HCT116 (cell line): ENCODE measurements around the gene EFCAB8. TPM values are rescaled to one million over a fixed set of nuclear protein-coding genes. Genes with fewer than 3 reads are reported as not detected.

Experiments used
- ATAC-seq: fragments of 200-7000 bp; cut with Tn5 transposase; 2 replicates; pipeline ENCODE4 v1.9.1; 2020; ENCODE audit warnings: mild to moderate bottlenecking, moderate library complexity
- BruUV-seq: library from RNA; stranded (reverse); fragments of 400-500 nt; replicated peaks from 2 replicates; lab custom pipeline; 2021; lab: Mats Ljungman, UMichigan
- CTCF ChIA-PET: fragments of 300-600 bp; sonication (Branson Sonifier 250); formaldehyde crosslinking; loops from one replicate; lab custom pipeline; 2021; ENCODE audit warnings: antibody characterized with exemption; lab: Charles Lee
- POLR2A ChIA-PET: fragments of 300-600, 350-600 bp; sonication (Branson Sonifier 250); formaldehyde crosslinking; loops from one replicate; lab custom pipeline; 2021; ENCODE audit warnings: antibody characterized with exemption; lab: Charles Lee
- RAD21 ChIA-PET, 2 experiments: fragments of 300-600 bp; sonication (Branson Sonifier 250); formaldehyde crosslinking; loops; one replicate each; lab custom pipeline; 2023; ENCODE audit warnings: low total read pairs in 2 of 2; ENCODE audit not compliant: uncharacterized antibody in 2 of 2, unreplicated experiment in 2 of 2, low non-redundant PET in 1 of 2; lab: Charles Lee
- DNase-seq: peaks from one replicate; pipeline ENCODE4 v3.0.0-alpha.2; 2010; ENCODE audit warnings: low read depth, low spot score
- H2AFZ ChIP-seq: fragments of 200-600 bp; shearing (Covaris generic), sonication (generic); 2 replicates; pipeline ENCODE4 v1.6.1; 2017; ENCODE audit warnings: low read depth, mixed run types, mixed read lengths, antibody characterized with exemption, low read length; ENCODE audit not compliant: poor library complexity, severe bottlenecking
- H3K27ac ChIP-seq: 2 replicates; pipeline ENCODE4 v1.5.1; 2012; ENCODE audit warnings: low read depth, low read length
- H3K27me3 ChIP-seq: fragments of 200-600 bp; sonication (generic); 2 replicates; pipeline ENCODE4 v1.6.1; 2016; ENCODE audit warnings: mixed run types, low read length, mixed read lengths; ENCODE audit not compliant: insufficient read depth
- H3K36me3 ChIP-seq, 2 experiments: fragments of 200-500 bp in 1 of 2; fragments of 200-600 bp in 1 of 2; sonication (Bioruptor generic) in 1 of 2; sonication (generic) in 1 of 2; 2 replicates each; pipeline versions ENCODE4 v1.5.1 to v1.6.1; 2014 to 2016; ENCODE audit warnings: low read length in 2 of 2, inconsistent platforms in 1 of 2, mixed read lengths in 1 of 2, mixed run types in 1 of 2; ENCODE audit not compliant: insufficient read depth in 2 of 2, control insufficient read depth in 1 of 2
- H3K4me1 ChIP-seq, 2 experiments: fragments of 200-600 bp in 1 of 2; sonication (generic) in 1 of 2; 2 replicates each; pipeline versions ENCODE4 v1.5.1 to v1.6.1; 2012 to 2017; ENCODE audit warnings: low read length in 2 of 2, inconsistent platforms in 1 of 2, mild to moderate bottlenecking in 1 of 2, mixed read lengths in 1 of 2, mixed run types in 1 of 2, moderate library complexity in 1 of 2; ENCODE audit not compliant: insufficient read depth in 2 of 2, control insufficient read depth in 1 of 2
- H3K4me2 ChIP-seq: fragments of 200-600 bp; sonication (generic); 2 replicates; pipeline ENCODE4 v1.6.1; 2017; ENCODE audit warnings: mixed run types, low read length, mixed read lengths
- H3K4me3 ChIP-seq, 2 experiments: fragments of 200-600 bp in 1 of 2; sonication (generic) in 1 of 2; replicated peaks in 1 of 2; 2 replicates each; pipeline ENCODE4 v1.5.1; 2011 to 2016; ENCODE audit warnings: low read length in 2 of 2, control low read depth in 1 of 2, low read depth in 1 of 2, mild to moderate bottlenecking in 1 of 2, mixed read lengths in 1 of 2, mixed run types in 1 of 2
- H3K79me2 ChIP-seq: fragments of 200-600 bp; sonication (generic); 2 replicates; pipeline ENCODE4 v1.6.1; 2017; ENCODE audit warnings: mild to moderate bottlenecking, mixed run types, low read length, moderate library complexity, mixed read lengths; ENCODE audit not compliant: insufficient read depth
- H3K9ac ChIP-seq: fragments of 200-600 bp; sonication (generic); 2 replicates; pipeline ENCODE4 v1.6.1; 2016; ENCODE audit warnings: low read length, mixed read lengths
- H3K9me2 ChIP-seq: fragments of 200-600 bp; sonication (generic), shearing (Covaris generic); 2 replicates; pipeline ENCODE4 v1.6.1; 2017; ENCODE audit warnings: mixed run types, mild to moderate bottlenecking, moderate library complexity; ENCODE audit not compliant: insufficient read depth
- H3K9me3 ChIP-seq, 2 experiments: fragments of 200-500 bp in 1 of 2; fragments of 200-600 bp in 1 of 2; sonication (Bioruptor generic) in 1 of 2; sonication (generic) in 1 of 2; 2 replicates each; pipeline ENCODE4 v1.6.1; 2014 to 2017; ENCODE audit warnings: low read length in 2 of 2, mixed read lengths in 2 of 2, inconsistent platforms in 1 of 2, low read depth in 1 of 2, mild to moderate bottlenecking in 1 of 2, mixed run types in 1 of 2, moderate library complexity in 1 of 2; ENCODE audit not compliant: control insufficient read depth in 1 of 2, insufficient read depth in 1 of 2
- H4K20me1 ChIP-seq: fragments of 200-600 bp; sonication (generic), shearing (Covaris generic); 2 replicates; pipeline ENCODE4 v1.6.1; 2017; ENCODE audit warnings: mixed run types, mild to moderate bottlenecking, moderate library complexity; ENCODE audit not compliant: insufficient read depth
- EZH2phosphoT487 ChIP-seq: fragments of 200-600 bp; IDR thresholded peaks from 2 replicates; pipeline ENCODE4 v1.6.1; 2018; ENCODE audit warnings: antibody characterized with exemption, borderline replicate concordance
- FOSL1 ChIP-seq: IDR thresholded peaks from 2 replicates; pipeline ENCODE4 v1.6.1; 2012; ENCODE audit warnings: low read depth
- RAD21 ChIP-seq: IDR thresholded peaks from 2 replicates; pipeline ENCODE4 v1.6.1; 2012; ENCODE audit warnings: low read depth, mild to moderate bottlenecking
- SIN3A ChIP-seq: IDR thresholded peaks from 2 replicates; pipeline ENCODE4 v1.6.1; 2012; ENCODE audit warnings: low read depth
- TCF7L2 ChIP-seq: IDR thresholded peaks from 2 replicates; pipeline ENCODE4 v1.7.0; 2011; ENCODE audit warnings: borderline replicate concordance, inconsistent platforms; ENCODE audit not compliant: insufficient read depth, insufficient read length; ENCODE audit errors: extremely low read depth
- YY1 ChIP-seq: IDR thresholded peaks from 2 replicates; pipeline ENCODE4 v1.6.1; 2011; ENCODE audit warnings: low read length, low read depth, moderate library complexity, mild to moderate bottlenecking; ENCODE audit not compliant: insufficient replicate concordance; ENCODE audit errors: extremely low read depth
- ZBTB33 ChIP-seq: IDR thresholded peaks from 2 replicates; pipeline ENCODE4 v1.6.1; 2011; ENCODE audit warnings: mild to moderate bottlenecking, low read length, moderate library complexity; ENCODE audit not compliant: insufficient replicate concordance; ENCODE audit errors: extremely low read depth
- intact Hi-C: fragments of 100-400 bp; cut with micrococcal nuclease; formaldehyde crosslinking; loops from 2 replicates; pipeline ENCODE4 v1.10.0; 2022
- total RNA-seq: library from RNA; stranded (reverse); gene quantifications from one replicate; pipeline ENCODE4 v1.2.1, GENCODE V29; 2021; ENCODE audit not compliant: unreplicated experiment

The EFCAB8 gene
- total RNA-seq, 1 experiment from 2014 or later: 0.42 TPM

- ChIA-PET CTCF (no interaction called here), POLR2A (no interaction called here), RAD21 (no interaction called here)
- H3K79me2 ChIP-seq: peaks cover 78% of the 10 kb centered on the region
- H2AFZ ChIP-seq: no peak overlapping the region
- H3K27ac ChIP-seq: no peak overlapping the region
- intact Hi-C loops: no loop called here
- H3K36me3 ChIP-seq: peaks cover 3 to 10% of the 10 kb centered on the region in 2 experiments; a peak in 2 of 4 replicates
- no peak overlapping the region for H3K9ac ChIP-seq
- ATAC-seq (no peak), DNase-seq (no peak)
- no peak overlapping the region for H3K4me3 ChIP-seq
- H3K4me2 ChIP-seq: peak overlapping the region; percentile 2; the same call in 1 of the 2 replicates
- no TSS peak for BruUV-seq
- TF ChIP-seq ZBTB33 (no peak), YY1 (no peak), TCF7L2 (no peak), FOSL1 (no peak), EZH2phosphoT487 (no peak), RAD21 (no peak), SIN3A (no peak)
- H3K9me3 ChIP-seq: no peaks in the 10 kb centered on the region
- H3K9me2 ChIP-seq: no peaks in the 10 kb centered on the region
- H3K4me1 ChIP-seq: peaks cover 8 to 35% of the 10 kb centered on the region in 2 experiments; a peak in 3 of 4 replicates
- peaks cover 19% of the 10 kb centered on the region; the same call in 1 of the 2 replicates for H4K20me1 ChIP-seq
- no peaks in the 10 kb centered on the region for H3K27me3 ChIP-seq
Observed at GRCh38 chr20:32823078-32823477, 35.6 kb upstream of the EFCAB8 start.
